Measurements from ENCODE around the gene STAG1.

GRCh38 chr3:136789976-136790375, 37.8 kb upstream of the STAG1 start:
- no peak for TF ChIP-seq CTCF (IDR thresholded peaks at IDR 0.05; ENCODE audit: insufficient read depth, low read length)
- no peak for TF ChIP-seq POLR2AphosphoS5 (IDR thresholded peaks at IDR 0.05; ENCODE audit: low read depth)
- TF ChIP-seq REST (IDR thresholded peaks at IDR 0.05; ENCODE audit: insufficient replicate concordance, low read depth), result no peak
- TF ChIP-seq GABPA (IDR thresholded peaks at IDR 0.05; ENCODE audit: low read depth), result no peak
